ENCODE data around the gene FZD8.
"Not testable (repeated sequence)": the region's sequence is repeated elsewhere in the genome, so short reads cannot be mapped to it uniquely, and the experiment has no call there.

Gene FZD8, protein sequence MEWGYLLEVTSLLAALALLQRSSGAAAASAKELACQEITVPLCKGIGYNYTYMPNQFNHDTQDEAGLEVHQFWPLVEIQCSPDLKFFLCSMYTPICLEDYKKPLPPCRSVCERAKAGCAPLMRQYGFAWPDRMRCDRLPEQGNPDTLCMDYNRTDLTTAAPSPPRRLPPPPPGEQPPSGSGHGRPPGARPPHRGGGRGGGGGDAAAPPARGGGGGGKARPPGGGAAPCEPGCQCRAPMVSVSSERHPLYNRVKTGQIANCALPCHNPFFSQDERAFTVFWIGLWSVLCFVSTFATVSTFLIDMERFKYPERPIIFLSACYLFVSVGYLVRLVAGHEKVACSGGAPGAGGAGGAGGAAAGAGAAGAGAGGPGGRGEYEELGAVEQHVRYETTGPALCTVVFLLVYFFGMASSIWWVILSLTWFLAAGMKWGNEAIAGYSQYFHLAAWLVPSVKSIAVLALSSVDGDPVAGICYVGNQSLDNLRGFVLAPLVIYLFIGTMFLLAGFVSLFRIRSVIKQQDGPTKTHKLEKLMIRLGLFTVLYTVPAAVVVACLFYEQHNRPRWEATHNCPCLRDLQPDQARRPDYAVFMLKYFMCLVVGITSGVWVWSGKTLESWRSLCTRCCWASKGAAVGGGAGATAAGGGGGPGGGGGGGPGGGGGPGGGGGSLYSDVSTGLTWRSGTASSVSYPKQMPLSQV

DNA sequence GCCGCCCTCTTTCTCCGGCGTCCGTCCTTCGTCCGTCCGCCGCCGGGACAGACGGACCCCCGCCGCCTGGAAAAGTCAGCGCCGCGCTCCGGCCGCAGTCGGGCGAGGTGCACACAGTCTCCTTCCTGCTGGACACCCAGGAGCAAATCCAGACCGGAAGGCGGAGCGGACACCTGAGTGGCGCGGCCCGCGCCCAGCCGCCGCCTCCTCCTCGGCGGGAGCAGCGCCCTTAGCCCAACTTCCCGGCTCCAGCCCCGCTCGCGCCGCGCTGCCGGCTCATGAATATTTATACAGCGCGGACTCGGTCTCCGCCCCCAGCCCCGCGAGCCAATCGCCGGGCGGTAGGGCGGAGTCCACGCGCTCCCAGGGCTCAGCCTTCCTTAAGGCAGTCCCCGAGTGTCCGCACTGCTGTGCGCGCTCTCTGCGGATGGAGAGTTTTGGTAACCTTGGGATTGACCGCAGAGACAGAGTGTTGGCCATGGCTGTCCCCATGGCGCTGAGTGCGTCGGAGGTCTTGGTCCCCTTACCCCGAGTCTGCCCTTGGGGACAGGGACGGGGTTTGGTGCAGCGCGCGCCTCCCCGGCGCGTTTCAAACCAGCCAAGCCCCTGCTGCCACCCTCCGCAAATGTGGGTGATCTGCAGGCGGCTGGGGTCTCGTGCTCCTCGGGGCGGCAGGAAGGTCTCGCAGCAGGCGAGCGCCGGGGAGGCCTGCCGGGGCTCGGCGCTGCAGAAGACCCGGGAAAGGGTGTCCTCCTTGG lies at the start of gene FZD8:
TSS of gene FZD8 (minus strand) at position 262 of the 758 bp plus-strand sequence. CDS start 867 bp downstream, outside the sequence.
- Histone ChIP-seq H3K4me2 (peak within 1 kb of the TSS; percentile 100), H3K27me3 (peaks cover 22% of the 10 kb centered on the region), H3K4me1 (peaks cover 27% of the 10 kb centered on the region), H4K20me1 (peaks cover 6% of the 10 kb centered on the region; the same call in 1 of the 2 replicates), H3K9ac (peak within 1 kb of the TSS; percentile 77), H3K36me3 (no peaks in the 10 kb centered on the region), H3K4me3 (peak within 1 kb of the TSS; percentile 82), H3K9me3 (no peaks in the 10 kb centered on the region), H3K27ac (peak within 1 kb of the TSS; percentile 58)
- no peak for TF ChIP-seq Cebpa-rat (IDR thresholded peaks at IDR 0.05)

- H3K4me2 ChIP-seq, result no peak overlapping the region
- H3K36me3 ChIP-seq, result no peaks in the 10 kb centered on the region
- no peaks in the 10 kb centered on the region for H3K27me3 ChIP-seq
- no peak overlapping the region for H3K27ac ChIP-seq
- no peaks in the 10 kb centered on the region for H3K9me3 ChIP-seq
- H4K20me1 ChIP-seq, result no peaks in the 10 kb centered on the region
- no peaks in the 10 kb centered on the region for H3K4me1 ChIP-seq
- H3K4me3 ChIP-seq, result no peak overlapping the region
- no peak overlapping the region for H3K9ac ChIP-seq
- no peak for TF ChIP-seq Cebpa-rat (IDR thresholded peaks at IDR 0.05)
Measured at GRCh38 chr10:35691522-35692236, 49.6 kb upstream of the FZD8 start.

DNA sequence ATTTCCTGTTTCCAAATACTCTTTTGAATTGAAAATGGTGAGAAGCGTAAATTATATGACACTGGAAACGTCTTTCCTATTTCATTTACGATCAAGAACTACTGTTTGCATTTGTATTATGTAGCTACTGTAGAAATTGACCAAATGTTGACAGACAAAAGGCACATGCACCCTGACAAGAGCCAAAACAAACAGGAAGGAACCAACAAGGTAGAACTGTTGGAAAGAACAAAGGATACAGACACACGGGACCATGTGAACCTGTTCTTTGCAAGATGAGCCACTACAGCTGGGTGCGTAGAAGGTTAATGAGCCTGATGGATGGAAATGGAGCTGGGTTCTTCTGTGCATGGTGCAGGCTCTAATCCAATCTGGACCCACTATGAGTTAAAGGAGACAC lies 48.4 kb upstream of the FZD8 start:
- no peak overlapping the region for H3K4me3 ChIP-seq
- H3K4me2 ChIP-seq, result no peak overlapping the region
- H3K9me3 ChIP-seq, result no peaks in the 10 kb centered on the region
- TF ChIP-seq Cebpa-rat (IDR thresholded peaks at IDR 0.05), result no peak
- no peak overlapping the region for H3K27ac ChIP-seq
- H3K27me3 ChIP-seq, result no peaks in the 10 kb centered on the region
- no peak overlapping the region for H3K9ac ChIP-seq
- no peaks in the 10 kb centered on the region for H3K36me3 ChIP-seq
- H4K20me1 ChIP-seq, result no peaks in the 10 kb centered on the region
- H3K4me1 ChIP-seq, result no peaks in the 10 kb centered on the region

DNA sequence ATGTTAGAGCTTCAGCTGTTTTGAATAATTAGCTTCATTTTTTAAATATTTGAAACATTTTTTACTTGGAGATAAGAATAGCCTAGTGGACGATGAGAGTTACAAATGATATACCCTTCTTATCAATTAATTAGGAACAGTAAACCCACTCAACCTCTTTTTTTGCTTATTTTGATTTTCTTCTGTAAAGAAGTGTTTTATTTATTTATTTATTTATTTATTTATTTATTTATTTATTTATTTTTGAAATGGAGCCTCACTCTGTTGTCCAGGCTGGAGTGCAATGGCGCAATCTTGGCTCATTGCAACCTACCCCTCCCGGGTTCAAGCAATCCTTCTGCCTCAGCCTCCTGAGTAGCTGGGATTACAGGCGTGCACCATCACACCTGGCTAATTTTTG lies 43.8 kb upstream of the FZD8 start:
- H3K27me3 ChIP-seq, H3K4me3 ChIP-seq, H3K4me1 ChIP-seq, H4K20me1 ChIP-seq, H3K4me2 ChIP-seq, H3K36me3 ChIP-seq, H3K9ac ChIP-seq, H3K9me3 ChIP-seq, H3K27ac ChIP-seq: not testable (repeated sequence)

DNA sequence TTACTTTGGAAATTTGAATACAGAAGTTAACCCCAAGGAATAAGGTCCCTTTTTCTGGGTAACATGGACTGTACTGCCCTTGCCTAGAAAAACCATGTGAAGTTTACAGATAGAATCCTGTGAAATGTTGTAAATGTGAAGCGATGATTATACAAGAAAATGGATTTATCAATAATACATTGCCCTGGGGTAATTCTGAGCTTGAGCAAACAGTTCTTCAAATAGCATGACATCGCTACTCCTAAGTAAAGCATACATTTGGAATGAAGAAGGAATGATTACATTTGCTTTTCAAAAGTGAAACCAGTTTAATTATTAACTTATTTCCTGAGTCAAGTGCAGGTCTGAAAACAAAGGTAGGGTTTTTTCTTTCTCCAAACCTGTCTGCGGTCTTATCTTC lies 43.3 kb upstream of the FZD8 start:
- no peak overlapping the region for H3K4me3 ChIP-seq
- H3K36me3 ChIP-seq, result no peaks in the 10 kb centered on the region
- no peaks in the 10 kb centered on the region for H3K27me3 ChIP-seq
- H3K4me1 ChIP-seq, result no peaks in the 10 kb centered on the region
- no peaks in the 10 kb centered on the region for H3K9me3 ChIP-seq
- H4K20me1 ChIP-seq, result no peaks in the 10 kb centered on the region
- no peak overlapping the region for H3K9ac ChIP-seq
- H3K4me2 ChIP-seq, result no peak overlapping the region
- no peak overlapping the region for H3K27ac ChIP-seq
- TF ChIP-seq Cebpa-rat (IDR thresholded peaks at IDR 0.05), result no peak

DNA sequence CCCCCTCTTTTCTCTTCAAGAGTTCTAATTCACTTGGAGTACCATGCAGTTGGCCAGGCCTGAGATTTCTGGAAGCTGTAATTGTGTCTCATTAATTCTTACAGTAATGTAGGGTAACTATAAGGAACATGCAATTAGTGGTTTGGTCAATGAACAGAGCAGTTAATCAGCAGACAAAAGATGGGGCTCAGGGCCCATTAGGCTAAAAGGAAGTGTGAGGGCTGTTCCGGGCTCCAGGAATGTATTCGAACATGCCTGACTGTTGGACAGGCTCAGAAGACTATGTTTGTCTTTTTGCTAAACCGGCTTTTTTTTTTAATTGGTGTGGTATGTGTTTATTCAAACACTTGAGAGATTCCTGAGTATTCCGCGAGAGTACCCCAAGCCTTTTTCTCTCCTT lies 42.5 kb upstream of the FZD8 start:
- no peak overlapping the region for H3K9ac ChIP-seq
- no peaks in the 10 kb centered on the region for H3K36me3 ChIP-seq
- no peak overlapping the region for H3K4me2 ChIP-seq
- no peaks in the 10 kb centered on the region for H3K27me3 ChIP-seq
- no peak overlapping the region for H3K4me3 ChIP-seq
- H3K9me3 ChIP-seq, result no peaks in the 10 kb centered on the region
- no peak overlapping the region for H3K27ac ChIP-seq
- no peaks in the 10 kb centered on the region for H4K20me1 ChIP-seq
- H3K4me1 ChIP-seq, result no peaks in the 10 kb centered on the region
- no peak for TF ChIP-seq Cebpa-rat (IDR thresholded peaks at IDR 0.05)

GRCh38 chr10:35675846-35676245 lies 33.8 kb upstream of the FZD8 start:
- no peak overlapping the region for H3K27ac ChIP-seq
- H3K9me3 ChIP-seq, result no peaks in the 10 kb centered on the region
- H3K9ac ChIP-seq, result no peak overlapping the region
- H4K20me1 ChIP-seq, result no peaks in the 10 kb centered on the region
- H3K4me3 ChIP-seq, result no peak overlapping the region
- H3K36me3 ChIP-seq, result no peaks in the 10 kb centered on the region
- no peak for TF ChIP-seq Cebpa-rat (IDR thresholded peaks at IDR 0.05)
- no peak overlapping the region for H3K4me2 ChIP-seq
- no peaks in the 10 kb centered on the region for H3K4me1 ChIP-seq
- no peaks in the 10 kb centered on the region for H3K27me3 ChIP-seq

DNA sequence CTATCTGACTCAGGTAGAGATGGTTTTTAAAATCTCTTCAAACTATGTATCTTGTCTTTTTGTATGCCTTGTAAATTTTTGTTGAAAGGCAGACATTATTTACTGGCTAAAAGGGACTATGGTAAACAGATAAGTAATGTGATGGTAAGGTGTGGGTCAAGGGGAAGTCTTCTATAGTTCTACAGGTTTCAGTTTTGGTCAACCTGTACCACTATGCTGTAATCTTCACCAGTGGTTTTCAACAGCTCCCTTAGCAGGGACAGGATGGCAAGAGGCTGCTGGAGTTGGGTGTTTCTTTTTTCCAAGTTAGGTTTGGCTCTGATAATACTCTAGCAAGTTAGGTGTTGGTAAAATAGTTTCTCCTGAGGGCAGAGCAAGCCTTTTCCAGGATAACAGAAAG lies 32.7 kb upstream of the FZD8 start:
- H3K27ac ChIP-seq, result no peak overlapping the region
- no peaks in the 10 kb centered on the region for H3K9me3 ChIP-seq
- no peaks in the 10 kb centered on the region for H3K4me1 ChIP-seq
- H3K4me3 ChIP-seq, result no peak overlapping the region
- H4K20me1 ChIP-seq, result no peaks in the 10 kb centered on the region
- no peaks in the 10 kb centered on the region for H3K36me3 ChIP-seq
- no peaks in the 10 kb centered on the region for H3K27me3 ChIP-seq
- no peak overlapping the region for H3K4me2 ChIP-seq
- TF ChIP-seq Cebpa-rat (IDR thresholded peaks at IDR 0.05), result no peak
- no peak overlapping the region for H3K9ac ChIP-seq

DNA sequence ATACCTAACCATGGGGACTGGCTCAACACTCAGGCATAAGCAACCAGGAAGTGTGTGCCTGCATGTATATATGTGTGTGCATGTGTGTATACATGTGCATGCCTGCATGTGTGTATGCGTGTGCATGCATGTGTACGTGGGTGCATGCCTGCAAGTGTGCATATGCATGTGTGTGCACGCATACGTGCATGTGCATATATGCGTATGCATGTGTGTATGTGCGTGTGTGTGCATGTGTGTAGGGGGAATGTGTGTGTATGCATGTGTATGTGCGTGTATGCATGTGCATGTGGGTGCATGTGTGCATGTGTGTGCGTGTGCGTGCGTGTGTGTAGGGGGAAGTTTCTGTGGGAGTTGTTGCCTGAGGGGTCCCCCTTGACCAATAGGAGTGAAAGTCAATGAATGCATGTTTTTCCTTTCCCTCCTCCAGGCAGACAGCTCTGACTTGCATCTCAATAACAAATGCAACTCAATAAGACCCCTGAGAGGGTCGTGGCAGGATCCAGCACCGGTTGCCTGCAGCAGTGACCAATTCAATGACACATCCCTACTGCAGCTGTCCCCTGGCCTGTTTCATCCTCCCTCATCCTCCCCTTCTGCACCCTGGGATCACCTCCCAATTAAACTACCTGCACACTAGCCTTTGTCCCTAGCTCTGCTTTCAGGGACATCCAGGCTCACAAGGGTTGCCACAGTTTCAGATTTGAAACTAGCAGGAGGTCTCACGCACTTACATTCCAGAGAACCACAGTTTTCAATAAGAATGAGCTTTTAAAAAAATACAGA lies 27.0 kb upstream of the FZD8 start:
- no peaks in the 10 kb centered on the region for H4K20me1 ChIP-seq
- H3K4me3 ChIP-seq, result no peak overlapping the region
- no peak overlapping the region for H3K9ac ChIP-seq
- no peaks in the 10 kb centered on the region for H3K27me3 ChIP-seq
- no peak overlapping the region for H3K4me2 ChIP-seq
- TF ChIP-seq Cebpa-rat (IDR thresholded peaks at IDR 0.05), result no peak
- H3K9me3 ChIP-seq, result peaks cover 9% of the 10 kb centered on the region; the same call in 1 of the 2 replicates
- H3K36me3 ChIP-seq, result no peaks in the 10 kb centered on the region
- H3K27ac ChIP-seq, result no peak overlapping the region
- no peaks in the 10 kb centered on the region for H3K4me1 ChIP-seq

All from BLaER1 (cell line).